IMR-90 (cell line): Measurements from ENCODE around the gene RAB11A. TPM values are rescaled to one million over a fixed set of nuclear protein-coding genes. Genes with fewer than 3 reads are reported as not detected.

Experiments used
- ATAC-seq: fragments of 200-7000 bp; cut with Tn5 transposase; 2 replicates; pipeline ENCODE4 v1.9.1; 2020; ENCODE audit warnings: low read depth, mild to moderate bottlenecking, moderate library complexity
- BruUV-seq: library from RNA; stranded (reverse); fragments of 400-500 nt; replicated peaks from 2 replicates; lab custom pipeline; 2021; lab: Mats Ljungman, UMichigan
- CTCF ChIA-PET: fragments of 300-600 bp; formaldehyde crosslinking; extraction: SDS; loops from one replicate; lab custom pipeline; 2021; ENCODE audit warnings: antibody characterized with exemption; lab: Yijun Ruan, JAX
- POLR2A ChIA-PET: fragments of 300-600 bp; sonication (Branson Sonifier 250); formaldehyde crosslinking; loops from one replicate; lab custom pipeline; 2022; ENCODE audit warnings: antibody characterized with exemption; ENCODE audit not compliant: unreplicated experiment; lab: Charles Lee
- DNase-seq: peaks from one replicate; pipeline ENCODE4 v3.0.0; 2013
- H2AFZ ChIP-seq: replicated peaks from 2 replicates; pipeline ENCODE3; 2013; ENCODE audit warnings: low read length, mild to moderate bottlenecking; ENCODE audit not compliant: poor library complexity
- H2AK5ac ChIP-seq: 2 replicates; pipeline ENCODE4 v1.6.1; 2013; ENCODE audit warnings: low read depth, low read length, inconsistent platforms
- H2AK9ac ChIP-seq: replicated peaks from 2 replicates; pipeline ENCODE3; 2013; ENCODE audit warnings: mild to moderate bottlenecking, low read depth, low read length, moderate library complexity; ENCODE audit not compliant: poor library complexity
- H2BK120ac ChIP-seq: 2 replicates; pipeline ENCODE4 v1.6.1; 2013; ENCODE audit warnings: low read depth, low read length, inconsistent platforms
- H2BK15ac ChIP-seq: 3 replicates; pipeline ENCODE4 v1.6.1; 2013; ENCODE audit warnings: low read depth, low read length, inconsistent platforms
- H2BK20ac ChIP-seq: 2 replicates; pipeline ENCODE4 v1.6.1; 2013; ENCODE audit warnings: low read depth, mild to moderate bottlenecking, inconsistent platforms, low read length, moderate library complexity
- H2BK5ac ChIP-seq: 2 replicates; pipeline ENCODE4 v1.6.1; 2013; ENCODE audit warnings: mild to moderate bottlenecking, low read depth, low read length, inconsistent platforms; ENCODE audit not compliant: poor library complexity, severe bottlenecking
- H3K14ac ChIP-seq: replicated peaks from 2 replicates; pipeline ENCODE4 v1.6.1; 2013; ENCODE audit warnings: low read depth, low read length, inconsistent platforms
- H3K18ac ChIP-seq: 2 replicates; pipeline ENCODE4 v1.6.1; 2013; ENCODE audit warnings: low read depth, low read length, control low read depth
- H3K23ac ChIP-seq: 2 replicates; pipeline ENCODE4 v1.6.1; 2013; ENCODE audit warnings: low read depth, low read length, inconsistent platforms
- H3K27ac ChIP-seq: 2 replicates; pipeline ENCODE4 v1.5.1; 2013; ENCODE audit warnings: mild to moderate bottlenecking, control low read depth, low read length; ENCODE audit not compliant: insufficient read depth
- H3K27me3 ChIP-seq: 2 replicates; pipeline ENCODE4 v1.6.1; 2013; ENCODE audit warnings: low read length; ENCODE audit not compliant: control insufficient read depth, insufficient read depth
- H3K36me3 ChIP-seq: 2 replicates; pipeline ENCODE4 v1.6.1; 2013; ENCODE audit warnings: low read length, mixed read lengths; ENCODE audit not compliant: control insufficient read depth, insufficient read depth
- H3K4ac ChIP-seq: 2 replicates; pipeline ENCODE4 v1.6.1; 2013; ENCODE audit warnings: low read depth, low read length, inconsistent platforms
- H3K4me1 ChIP-seq: 2 replicates; pipeline ENCODE4 v1.6.1; 2013; ENCODE audit warnings: low read length, mixed read lengths; ENCODE audit not compliant: control insufficient read depth, insufficient read depth
- H3K4me2 ChIP-seq: 2 replicates; pipeline ENCODE4 v1.6.1; 2013; ENCODE audit warnings: low read depth, mild to moderate bottlenecking, control low read depth, low read length, moderate library complexity
- H3K4me3 ChIP-seq: 2 replicates; pipeline ENCODE4 v1.5.1; 2013; ENCODE audit warnings: low read depth, mild to moderate bottlenecking, control low read depth, low read length, moderate library complexity; ENCODE audit not compliant: insufficient read depth
- H3K56ac ChIP-seq: 2 replicates; pipeline ENCODE4 v1.6.1; 2013; ENCODE audit warnings: low read length, inconsistent platforms; ENCODE audit not compliant: insufficient read depth; ENCODE audit errors: extremely low read depth
- H3K79me1 ChIP-seq, 2 experiments: 2 replicates each; pipeline ENCODE4 v1.6.1; 2013; ENCODE audit warnings: low read length in 2 of 2, inconsistent platforms in 1 of 2, low read depth in 1 of 2
- H3K9ac ChIP-seq: 2 replicates; pipeline ENCODE4 v1.6.1; 2013; ENCODE audit warnings: low read depth, low read length, control low read depth
- H3K9me1 ChIP-seq: 2 replicates; pipeline ENCODE4 v1.6.1; 2013; ENCODE audit warnings: low read length, inconsistent platforms; ENCODE audit not compliant: insufficient read depth
- H3K9me3 ChIP-seq: 2 replicates; pipeline ENCODE4 v1.6.1; 2013; ENCODE audit warnings: low read length; ENCODE audit not compliant: control insufficient read depth, insufficient read depth
- H4K20me1 ChIP-seq: 2 replicates; pipeline ENCODE4 v1.6.1; 2013; ENCODE audit warnings: low read length, inconsistent platforms; ENCODE audit not compliant: insufficient read depth
- H4K5ac ChIP-seq: 2 replicates; pipeline ENCODE4 v1.6.1; 2013; ENCODE audit warnings: mild to moderate bottlenecking, low read depth, low read length, control low read depth
- H4K8ac ChIP-seq, 2 experiments: 2 replicates each; pipeline ENCODE4 v1.6.1; 2013; ENCODE audit warnings: low read depth in 2 of 2, low read length in 2 of 2, control low read depth in 1 of 2, inconsistent platforms in 1 of 2
- H4K91ac ChIP-seq: 2 replicates; pipeline ENCODE4 v1.6.1; 2013; ENCODE audit warnings: low read depth, low read length, inconsistent platforms; ENCODE audit not compliant: insufficient read depth
- BHLHE40 ChIP-seq: fragments of 150-350 bp; IDR thresholded peaks from 2 replicates; pipeline ENCODE4 v1.6.1; 2016; ENCODE audit warnings: mild to moderate bottlenecking, low read depth, low read length
- CEBPB ChIP-seq: IDR thresholded peaks from 2 replicates; pipeline ENCODE4 v1.6.1; 2012; ENCODE audit warnings: low read depth, low read length, improper control_type of control experiment
- CHD1 ChIP-seq: IDR thresholded peaks from 2 replicates; pipeline ENCODE4 v1.6.1; 2012; ENCODE audit warnings: low read depth, low read length, improper control_type of control experiment
- CTCF ChIP-seq: conservative IDR thresholded peaks from 2 replicates; pipeline ENCODE4 v1.5.1; 2012; ENCODE audit warnings: mild to moderate bottlenecking, low read depth, low read length, improper control_type of control experiment
- ELK1 ChIP-seq: fragments of 150-350 bp; IDR thresholded peaks from 2 replicates; pipeline ENCODE4 v1.6.1; 2016; ENCODE audit warnings: low read depth, mild to moderate bottlenecking, low read length, moderate library complexity, borderline replicate concordance
- FOS ChIP-seq: fragments of 150-350 bp; IDR thresholded peaks from 2 replicates; pipeline ENCODE4 v1.6.1; 2016; ENCODE audit warnings: low read depth, low read length
- MAFK ChIP-seq: IDR thresholded peaks from 2 replicates; pipeline ENCODE4 v1.6.1; 2012; ENCODE audit warnings: low read depth, low read length, improper control_type of control experiment
- MAZ ChIP-seq: IDR thresholded peaks from 2 replicates; pipeline ENCODE4 v1.6.1; 2012; ENCODE audit warnings: low read depth, mild to moderate bottlenecking, low read length, improper control_type of control experiment, moderate library complexity, borderline replicate concordance
- MXI1 ChIP-seq: IDR thresholded peaks from 2 replicates; pipeline ENCODE4 v1.6.1; 2012; ENCODE audit warnings: low read depth, mild to moderate bottlenecking, low read length, moderate library complexity, borderline replicate concordance
- NFE2L2 ChIP-seq: fragments of 150-350 bp; IDR thresholded peaks from 2 replicates; pipeline ENCODE4 v1.6.1; 2016; ENCODE audit warnings: low read depth, mild to moderate bottlenecking, low read length
- POLR2A ChIP-seq: IDR thresholded peaks from 2 replicates; pipeline ENCODE4 v1.6.1; 2012; ENCODE audit warnings: mild to moderate bottlenecking, low read depth, low read length
- RAD21 ChIP-seq: IDR thresholded peaks from 2 replicates; pipeline ENCODE4 v1.6.1; 2012; ENCODE audit warnings: low read length, improper control_type of control experiment
- RCOR1 ChIP-seq: IDR thresholded peaks from 2 replicates; pipeline ENCODE4 v1.6.1; 2012; ENCODE audit warnings: mild to moderate bottlenecking, low read length, improper control_type of control experiment; ENCODE audit not compliant: insufficient replicate concordance
- RFX5 ChIP-seq: IDR thresholded peaks from 2 replicates; pipeline ENCODE4 v1.8.0; 2012; ENCODE audit warnings: low read depth, mild to moderate bottlenecking, low read length, moderate library complexity
- SMC3 ChIP-seq: fragments of 150-350 bp; IDR thresholded peaks from 2 replicates; pipeline ENCODE4 v1.6.1; 2016; ENCODE audit warnings: low read depth, mild to moderate bottlenecking, antibody characterized with exemption, low read length, moderate library complexity
- USF2 ChIP-seq: fragments of 150-350 bp; IDR thresholded peaks from 2 replicates; pipeline ENCODE4 v1.6.1; 2017; ENCODE audit warnings: mild to moderate bottlenecking, antibody characterized with exemption, low read length, low read depth
- WGBS, 2 experiments: methylation state at CpG; one replicate each; pipeline versions ENCODE4 v1.1.5 to v1.1.7; 2013; ENCODE audit warnings: missing lambda C conversion rate in 2 of 2; ENCODE audit not compliant: insufficient read length in 1 of 2; ENCODE audit errors: extremely low coverage in 2 of 2; 5-methylcytosine and 5-hydroxymethylcytosine counted together
- dilution Hi-C: fragments of 300-500 bp; cut with HindIII; formaldehyde crosslinking; loops from one replicate; pipeline ENCODE4 v1.14.3; 2018; ENCODE audit warnings: low sequenced_read_pairs; ENCODE audit not compliant: unreplicated experiment
- in situ Hi-C: fragments of 300-500 bp; cut with MboI; formaldehyde crosslinking; loops from 3 replicates; pipeline ENCODE4 v1.14.3; 2019; ENCODE audit warnings: low sequenced_read_pairs, inconsistent platforms, mixed read lengths
- intact Hi-C: fragments of 100-400 bp; cut with micrococcal nuclease; formaldehyde crosslinking; loops from 2 replicates; pipeline ENCODE4 v1.10.0; 2022
- polyA plus RNA-seq, 3 experiments: library from polyadenylated mRNA; depleted of rRNA; stranded (reverse); fragments of >200 nt; gene quantifications; 2 replicates each; pipeline ENCODE4 v1.2.3, GENCODE V29; 2012; ENCODE audit warnings: low replicate concordance in 1 of 3
- total RNA-seq: library from RNA; depleted of rRNA; stranded (reverse); fragments of >200 nt; gene quantifications from 2 replicates; pipeline ENCODE4 v1.2.3, GENCODE V29; 2012

RAB11A gene
- total and polyA plus RNA-seq, 2 of the 4 experiments (the other 2 are of a cell fraction) = 341 to 462 TPM

- no peak for DNase-seq
- no peak overlapping the region for H2AFZ ChIP-seq
- intact Hi-C loops = no loop called here
- H3K36me3 ChIP-seq = no peaks in the 10 kb centered on the region
- POLR2A ChIA-PET = no interaction called here
- H4K8ac ChIP-seq = no peak overlapping the region
- no peak overlapping the region for H3K9ac ChIP-seq
- H4K5ac ChIP-seq = no peak overlapping the region
- no peaks in the 10 kb centered on the region for H3K79me1 ChIP-seq
- in situ Hi-C loops = no loop called here
- peaks cover 6% of the 10 kb centered on the region for H3K4me1 ChIP-seq
- H2BK120ac ChIP-seq = no peak overlapping the region
- peaks cover 19% of the 10 kb centered on the region for H3K27me3 ChIP-seq
- no peak overlapping the region for H3K56ac ChIP-seq
- H3K9me3 ChIP-seq = no peaks in the 10 kb centered on the region
- H3K27ac ChIP-seq = no peak overlapping the region
- H2BK5ac ChIP-seq = no peak overlapping the region
- H3K14ac ChIP-seq = no peak overlapping the region
- no peak overlapping the region for H3K18ac ChIP-seq
- CTCF ChIA-PET = no interaction called here
- 83% methylated on average over 1 of the region's 3 CpGs; no CpG with 5 or more reads in 1 of the 2 experiments for WGBS, 2 experiments
- no peak overlapping the region for H2BK20ac ChIP-seq
- H3K4me3 ChIP-seq = no peak overlapping the region
- no peak overlapping the region for H2AK9ac ChIP-seq
- no peaks in the 10 kb centered on the region; the same call in 1 of the 2 replicates for H4K20me1 ChIP-seq
- no peak overlapping the region for H3K23ac ChIP-seq
- H3K4ac ChIP-seq = no peak overlapping the region
- H2AK5ac ChIP-seq = no peak overlapping the region
- H4K91ac ChIP-seq = no peak overlapping the region
- no peak overlapping the region for H2BK15ac ChIP-seq
- no peaks in the 10 kb centered on the region for H3K9me1 ChIP-seq
- ATAC-seq = no peak
- dilution Hi-C loops = no loop called here
- TF ChIP-seq USF2 (no peak), CTCF (no peak), RFX5 (no peak), MXI1 (no peak), RAD21 (no peak), BHLHE40 (no peak), MAZ (no peak), CEBPB (no peak), CHD1 (no peak), ELK1 (no peak), MAFK (no peak), POLR2A (no peak), FOS (no peak), SMC3 (no peak), RCOR1 (no peak), NFE2L2 (no peak)
- H3K4me2 ChIP-seq = no peak overlapping the region
- BruUV-seq = no TSS peak
These were observed 67.8 kb downstream of the RAB11A start for GRCh38 chr15:65937054-65937453.
